ENCODE measurements around the gene MED22.
"Not testable (repeated sequence)": the region's sequence is repeated elsewhere in the genome, so short reads cannot be mapped to it uniquely, and the experiment has no call there.

Gene MED22

DNA sequence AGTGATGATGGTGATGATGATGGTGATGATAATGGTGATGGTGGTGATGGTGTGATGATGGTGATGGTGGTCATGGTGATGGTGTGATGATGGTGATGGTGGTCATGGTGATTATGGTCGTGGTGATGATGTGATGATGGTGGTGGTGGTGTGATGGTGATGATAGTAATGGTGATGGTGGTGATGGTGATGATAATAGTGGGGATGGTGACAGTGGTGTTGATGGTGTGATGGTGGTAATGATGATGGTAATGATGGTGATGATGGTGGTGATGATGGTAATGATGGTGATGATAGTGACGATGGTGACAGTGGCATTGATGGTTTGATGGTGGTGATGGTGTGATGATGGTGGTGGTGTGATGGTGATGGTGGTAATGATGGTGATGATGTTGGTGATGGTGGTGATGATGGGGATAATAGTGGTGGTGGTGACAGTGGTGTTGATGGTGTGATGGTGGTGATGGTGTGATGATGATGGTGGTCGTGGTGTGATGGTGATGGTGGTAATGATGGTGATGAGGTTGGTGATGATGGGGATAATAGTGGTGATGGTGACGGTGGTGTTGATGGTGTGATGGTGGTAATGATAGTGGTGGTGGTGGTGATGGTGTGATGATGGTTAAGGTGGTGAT, 34.7 kb upstream of the MED22 start:
- TF ChIP-seq ZNF274 (IDR thresholded peaks at IDR 0.05; ENCODE audit: low read depth, low read length) = no peak

DNA sequence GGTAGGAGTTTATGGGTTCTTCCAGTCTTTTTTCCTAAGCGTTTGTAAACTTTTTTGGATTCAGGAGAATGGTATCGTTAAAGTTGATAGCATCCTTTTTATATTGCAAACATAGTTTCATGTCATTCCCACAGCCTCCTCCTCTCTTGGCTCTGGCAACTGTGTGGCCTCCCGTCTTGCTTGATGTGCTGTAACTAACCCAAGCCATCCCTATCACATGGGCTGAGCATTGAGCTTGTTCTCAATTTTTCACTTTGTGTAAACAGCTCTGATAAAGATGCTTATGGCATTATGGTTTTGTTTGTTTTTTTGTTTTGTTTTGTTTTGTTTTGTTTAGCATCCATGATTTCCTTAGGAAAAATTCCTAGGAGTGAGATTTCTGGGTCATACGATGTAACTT, 32.8 kb upstream of the MED22 start:
- H3K4me3 ChIP-seq (ENCODE audit: low read length) = no peak overlapping the region
- no peak for TF ChIP-seq ZNF274 (IDR thresholded peaks at IDR 0.05; ENCODE audit: low read depth, low read length)

More for the DNA sequence above, 34.7 kb upstream of the MED22 start:
- no peak overlapping the region for H3K4me3 ChIP-seq (ENCODE audit: low read length)

DNA sequence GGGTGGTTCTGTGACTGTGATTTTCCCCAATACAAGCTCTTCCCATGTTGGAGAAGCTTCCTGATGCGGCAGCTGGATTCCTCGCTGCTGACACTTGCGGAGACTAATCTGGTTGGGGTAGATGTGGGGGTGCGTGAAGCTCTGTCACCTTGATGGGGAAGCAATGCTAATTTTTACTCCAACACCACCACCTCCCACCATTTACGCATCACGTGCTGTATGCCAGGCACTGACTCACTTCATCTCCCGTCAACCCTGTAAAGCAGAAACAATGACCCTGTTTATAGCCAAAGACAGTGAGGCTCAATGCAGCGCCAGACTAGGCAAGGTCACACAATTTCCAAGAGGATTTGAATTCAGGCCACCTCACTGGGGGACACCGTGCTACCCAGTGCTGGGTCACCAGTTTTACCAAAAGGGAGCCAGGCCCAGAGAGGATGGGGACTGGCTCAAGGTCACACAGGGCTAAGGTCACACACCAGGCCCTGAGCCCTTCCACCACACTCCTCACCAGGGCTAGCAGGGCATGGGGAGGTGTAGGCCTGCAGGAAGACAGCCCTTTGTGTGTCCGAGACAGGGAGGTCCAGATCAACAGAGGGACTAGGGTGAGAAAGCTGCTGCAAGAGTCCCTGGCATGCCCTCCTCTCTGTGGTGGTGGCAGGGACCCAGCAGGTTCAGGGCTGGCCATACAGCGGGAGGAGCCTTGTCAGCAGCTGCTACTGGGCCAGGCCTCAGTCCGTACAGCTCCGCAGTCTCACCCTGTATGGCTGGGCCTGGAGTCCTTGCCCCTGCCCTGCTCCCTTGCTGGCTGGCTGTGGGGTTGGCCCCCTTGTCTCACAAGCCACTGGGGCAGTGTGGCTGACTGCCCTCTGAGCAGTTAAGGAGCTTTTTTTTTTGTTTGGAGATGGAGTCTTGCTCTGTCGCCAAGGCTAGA, 31.5 kb upstream of the MED22 start:
- no peak for TF ChIP-seq ZNF274 (IDR thresholded peaks at IDR 0.05; ENCODE audit: low read depth, low read length)
- H3K4me3 ChIP-seq (ENCODE audit: low read length) = no peak overlapping the region

DNA sequence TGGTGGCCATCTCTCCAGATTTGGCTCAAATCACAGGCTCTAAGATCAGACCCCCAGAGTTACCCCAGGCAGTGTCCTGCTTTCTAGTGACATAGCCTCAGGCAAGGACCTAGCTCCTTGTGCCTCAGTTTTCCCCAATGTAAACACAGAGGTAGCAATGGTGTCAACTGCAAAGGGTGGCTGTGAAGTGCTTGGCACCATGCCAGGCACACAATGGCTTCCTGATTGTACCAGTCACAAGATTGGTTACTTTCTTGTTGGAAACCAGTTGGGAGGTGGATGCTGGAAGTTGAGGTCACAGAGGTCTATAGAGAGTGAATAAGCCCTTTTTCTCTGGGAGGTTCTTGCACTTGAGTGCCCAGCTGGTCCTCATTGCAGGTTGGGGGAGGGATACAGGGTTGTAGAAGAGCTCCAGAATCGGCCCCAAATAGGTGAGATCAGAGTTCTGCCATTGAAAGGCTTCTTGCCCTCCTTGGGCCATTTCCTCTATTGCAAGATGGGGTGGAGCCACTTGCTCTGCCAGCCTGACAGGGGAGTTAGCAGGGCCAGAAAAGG, 30.6 kb upstream of the MED22 start:
- no peak overlapping the region for H3K4me3 ChIP-seq (ENCODE audit: low read length)
- TF ChIP-seq ZNF274 (IDR thresholded peaks at IDR 0.05; ENCODE audit: low read depth, low read length) = no peak

DNA sequence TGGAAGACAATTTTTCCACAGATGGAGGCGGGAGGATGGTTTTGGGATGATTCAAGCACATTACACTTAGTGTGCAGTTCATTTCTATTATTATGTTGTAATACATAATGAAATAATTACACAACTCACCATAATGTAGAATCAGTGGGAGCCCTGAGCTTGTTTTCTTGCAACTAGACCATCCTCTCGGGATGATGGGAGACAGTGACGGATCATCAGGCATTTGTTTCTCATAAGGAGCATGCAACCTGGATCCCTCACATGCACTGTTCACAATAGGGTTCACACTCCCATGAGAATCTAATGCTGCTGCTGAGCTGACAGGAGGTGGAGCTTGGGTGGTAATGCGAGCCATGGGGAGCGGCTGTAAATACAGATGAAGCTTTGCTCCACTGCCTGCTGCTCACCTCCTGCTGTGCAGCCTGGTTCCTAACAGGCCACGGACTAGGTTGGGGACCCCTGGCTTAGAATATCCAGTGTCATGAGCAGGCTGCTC, 29.8 kb upstream of the MED22 start:
- H3K4me3 ChIP-seq (ENCODE audit: low read length) = no peak overlapping the region
- TF ChIP-seq ZNF274 (IDR thresholded peaks at IDR 0.05; ENCODE audit: low read depth, low read length) = no peak

DNA sequence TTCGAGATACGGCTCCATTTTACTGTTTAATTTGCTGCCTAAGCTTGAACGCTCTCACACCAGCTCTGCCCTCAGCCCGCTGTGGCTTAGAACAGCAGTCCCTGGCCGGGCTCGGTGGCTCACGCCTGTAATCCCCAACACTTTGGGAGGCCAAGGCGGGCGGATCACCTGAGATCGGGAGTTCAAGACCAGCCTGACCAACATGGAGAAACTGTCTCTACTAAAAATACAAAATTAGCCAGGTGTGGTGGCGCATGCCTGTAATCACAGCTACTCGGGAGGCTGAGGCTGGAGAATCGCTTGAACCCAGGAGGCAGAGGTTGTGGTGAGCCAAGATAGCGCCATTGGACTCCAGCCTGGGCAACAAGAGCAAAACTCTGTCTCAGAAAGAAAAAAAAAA, 29.3 kb upstream of the MED22 start:
- H3K4me3 ChIP-seq (ENCODE audit: low read length) = not testable (repeated sequence)

DNA sequence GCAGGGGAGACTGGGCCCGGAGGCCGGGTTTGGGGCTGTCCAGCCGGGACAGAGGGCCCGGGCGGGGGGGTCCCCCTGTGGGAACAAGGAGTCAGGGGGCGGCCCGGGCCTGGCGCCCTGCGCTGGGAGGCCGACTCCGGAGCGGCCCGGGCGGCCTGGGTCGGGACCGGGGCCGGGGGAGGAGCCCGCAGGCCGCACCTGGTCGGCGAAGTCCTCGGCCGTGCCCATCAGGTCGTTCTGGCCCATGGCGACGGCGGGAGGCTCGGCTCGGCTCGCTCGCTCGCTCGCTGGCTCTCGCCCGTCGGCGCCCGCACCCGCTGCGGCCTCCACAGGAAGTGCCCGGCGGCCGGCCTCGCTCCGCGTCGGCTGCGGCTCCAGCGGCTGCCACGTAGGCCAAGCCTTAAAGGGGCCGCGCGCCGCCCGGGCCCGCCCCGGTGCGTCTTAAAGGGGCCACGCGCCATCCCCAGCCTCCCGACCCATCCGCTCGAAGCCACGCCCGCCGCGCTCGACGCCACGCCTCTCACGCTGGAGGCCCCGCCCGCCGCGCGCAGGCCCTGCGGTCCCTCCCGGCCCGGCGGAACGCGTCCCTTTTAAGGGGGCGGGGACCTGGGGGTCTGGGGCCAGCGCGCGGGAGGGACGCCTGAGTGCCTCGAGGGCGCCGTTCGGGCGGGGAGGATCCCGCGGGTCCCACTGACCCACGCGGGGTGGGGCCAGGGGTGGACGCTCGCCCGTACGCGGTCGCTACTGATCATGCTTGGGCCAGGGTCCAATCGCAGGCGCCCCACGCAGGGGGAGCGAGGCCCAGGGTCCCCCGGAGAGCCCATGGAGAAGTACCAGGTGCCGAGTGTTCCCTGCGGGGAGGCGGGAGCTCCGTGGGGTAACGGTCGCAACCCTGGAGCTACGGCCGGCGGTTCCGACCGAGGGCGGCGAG, 28.1 kb upstream of the MED22 start, which contains the start of the genes STKLD1 and SURF4:
Gene STKLD1 (plus strand): TSS at position 643 of the 931 bp plus-strand sequence. CDS start 108 bp downstream, at position 751.
Gene SURF4 (minus strand): TSS at position 337 of the 931 bp plus-strand sequence. CDS start 91 bp downstream, at position 246.
- H3K4me3 ChIP-seq (ENCODE audit: low read length) = peak within 1 kb of the TSS; percentile 91
- TF ChIP-seq ZNF274 (IDR thresholded peaks at IDR 0.05; ENCODE audit: low read depth, low read length) = no peak

DNA sequence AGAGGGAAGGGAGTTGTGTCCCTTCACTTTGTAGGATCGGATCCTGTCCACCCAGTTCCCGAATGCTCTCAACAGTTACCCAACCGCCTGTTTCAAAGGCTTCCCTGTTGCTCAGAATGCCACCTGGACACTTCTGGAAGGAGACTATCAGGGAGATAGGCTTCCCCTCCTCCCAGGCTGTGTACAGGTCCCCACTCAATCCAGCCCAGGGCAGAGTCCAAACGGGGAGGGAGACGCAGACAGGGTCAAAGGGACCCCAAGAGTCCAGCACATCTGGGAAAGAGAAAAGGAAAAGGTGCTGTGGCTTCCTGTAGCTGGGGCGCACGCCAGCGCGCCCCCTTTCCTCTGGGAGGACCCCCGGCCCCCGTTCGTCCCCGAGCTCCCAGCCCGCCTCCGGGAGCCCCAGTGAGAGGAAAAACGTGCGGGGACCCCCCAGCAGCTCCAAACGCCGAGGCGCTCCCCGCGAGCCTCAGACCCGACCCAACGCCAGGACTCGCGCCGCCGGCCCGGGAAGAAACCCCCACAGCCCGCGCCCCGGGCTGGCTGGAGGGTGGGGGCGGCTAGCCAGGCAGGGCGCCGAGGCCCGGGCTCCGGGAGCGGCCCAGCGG, 27.3 kb upstream of the MED22 start:
- TF ChIP-seq ZNF274 (IDR thresholded peaks at IDR 0.05; ENCODE audit: low read depth, low read length) = no peak
- peak overlapping the region; percentile 91 for H3K4me3 ChIP-seq (ENCODE audit: low read length)

DNA sequence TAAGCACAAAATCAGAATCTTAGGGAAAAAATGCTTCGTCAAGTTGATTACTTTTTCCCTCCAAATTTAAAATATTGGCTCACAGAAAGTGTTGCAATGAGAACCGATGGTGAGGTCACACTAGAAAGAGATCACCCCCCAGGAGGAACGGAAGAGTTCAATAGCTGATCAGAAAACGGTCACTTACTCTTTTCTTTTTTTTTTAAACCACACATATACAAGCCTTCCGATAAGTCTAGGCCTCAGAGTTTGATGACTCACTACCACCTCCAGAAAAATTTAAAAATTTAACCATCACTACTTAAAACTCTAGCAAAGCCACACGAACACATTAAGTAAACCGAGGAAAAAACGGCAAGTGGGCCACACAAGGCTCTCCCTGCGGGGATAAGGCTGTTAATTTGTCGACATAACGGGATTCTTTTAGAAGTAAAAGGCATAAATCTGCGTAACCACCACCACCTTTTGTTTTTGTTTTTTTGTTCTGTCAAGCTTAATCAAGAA, 26.7 kb upstream of the MED22 start:
- peak overlapping the region; percentile 91 for H3K4me3 ChIP-seq (ENCODE audit: low read length)
- no peak for TF ChIP-seq ZNF274 (IDR thresholded peaks at IDR 0.05; ENCODE audit: low read depth, low read length)

DNA sequence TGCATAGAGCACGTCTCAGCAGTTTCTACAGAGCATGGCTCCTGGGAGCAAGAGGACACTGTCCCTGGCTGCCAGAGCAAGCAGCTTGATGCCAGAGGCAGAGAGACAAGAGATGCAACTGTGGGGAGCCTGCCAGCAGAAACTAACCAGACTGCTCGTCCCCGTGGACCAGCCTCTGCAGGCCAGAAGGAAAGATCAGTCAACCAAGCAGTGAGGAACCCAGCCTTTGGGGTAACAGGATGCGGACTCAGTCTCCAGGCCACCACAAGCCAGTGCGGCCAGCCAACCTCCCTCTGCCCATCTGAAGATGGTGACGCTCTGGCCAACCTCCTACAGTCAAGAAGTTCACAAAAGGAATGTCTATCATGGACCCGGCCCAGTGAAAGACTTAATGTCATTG, 24.2 kb upstream of the MED22 start:
- no peak for TF ChIP-seq ZNF274 (IDR thresholded peaks at IDR 0.05; ENCODE audit: low read depth, low read length)
- H3K4me3 ChIP-seq (ENCODE audit: low read length) = no peak overlapping the region

DNA sequence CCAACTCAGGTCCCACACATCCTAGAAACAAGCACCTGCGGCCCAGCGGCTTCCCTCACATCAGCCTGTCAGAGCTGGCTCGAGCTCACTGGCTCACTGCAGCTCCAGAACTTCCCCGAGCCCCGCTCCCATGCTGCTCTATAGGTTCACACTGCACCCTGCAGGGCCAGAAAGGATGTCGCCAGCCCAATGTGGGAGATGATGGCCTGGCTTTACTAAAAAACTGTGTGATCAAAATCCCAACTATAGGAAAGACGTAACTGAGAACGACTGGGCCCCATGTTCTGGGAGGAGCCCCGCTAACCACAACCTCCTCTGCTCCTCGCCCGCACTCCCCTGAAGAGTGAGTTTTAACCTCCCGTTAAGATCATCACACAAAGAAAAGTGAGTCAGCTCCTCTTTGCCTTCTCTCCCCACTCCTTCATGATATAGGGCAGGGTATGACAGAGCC, 23.4 kb upstream of the MED22 start:
- no peak overlapping the region; the same call in 1 of the 2 replicates for H3K4me3 ChIP-seq (ENCODE audit: low read length)
- no peak for TF ChIP-seq ZNF274 (IDR thresholded peaks at IDR 0.05; ENCODE audit: low read depth, low read length)

DNA sequence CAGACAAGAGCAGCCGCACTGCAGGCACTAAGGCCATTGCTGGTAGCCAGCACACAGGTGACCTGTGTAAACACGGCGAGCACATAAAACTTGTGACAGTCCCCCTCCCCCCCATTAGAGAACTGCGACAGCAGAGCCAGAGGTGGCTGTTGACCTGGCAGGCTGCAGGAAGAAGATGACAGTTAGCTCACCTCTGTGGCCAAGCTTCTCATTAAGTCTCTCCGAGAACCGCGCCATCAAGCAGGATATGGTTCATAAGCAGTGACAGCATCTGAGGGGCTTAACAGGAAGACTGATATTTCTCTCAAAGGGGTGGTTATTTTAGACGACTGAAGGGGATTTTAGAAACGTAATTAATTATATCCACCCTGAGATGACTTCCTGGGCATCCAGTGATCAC, 22.8 kb upstream of the MED22 start:
- no peak overlapping the region; the same call in 1 of the 2 replicates for H3K4me3 ChIP-seq (ENCODE audit: low read length)
- no peak for TF ChIP-seq ZNF274 (IDR thresholded peaks at IDR 0.05; ENCODE audit: low read depth, low read length)

DNA sequence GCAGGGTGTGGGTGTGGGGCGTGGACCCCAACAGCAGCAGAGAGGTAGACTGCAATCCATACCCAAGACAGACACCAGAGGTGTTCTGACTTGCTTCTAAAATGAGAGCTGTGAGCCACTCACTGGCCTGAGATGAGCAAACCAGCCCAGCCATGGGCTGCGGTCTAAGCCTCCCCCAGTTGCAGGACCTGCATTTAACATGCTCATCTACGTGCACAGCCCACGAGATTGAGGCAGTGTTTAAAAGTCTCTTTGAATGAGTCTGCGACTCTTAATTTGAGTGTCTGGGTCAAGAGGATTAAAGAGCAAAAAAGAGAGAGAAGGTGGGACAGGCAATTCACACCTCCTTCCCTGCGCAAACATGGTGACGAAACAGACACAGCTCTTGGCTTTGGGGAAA, 22.0 kb upstream of the MED22 start:
- no peak for TF ChIP-seq ZNF274 (IDR thresholded peaks at IDR 0.05; ENCODE audit: low read depth, low read length)
- H3K4me3 ChIP-seq (ENCODE audit: low read length) = no peak overlapping the region

Measured in GM08714 (cell line).